Colonic mucosa (tissue), 4 donors: Measurements from ENCODE around the gene ZNF677. TPM values are rescaled to one million over a fixed set of nuclear protein-coding genes. Genes with fewer than 3 reads are reported as not detected.
"Not testable (repeated sequence)": the region's sequence is repeated elsewhere in the genome, so short reads cannot be mapped to it uniquely, and the experiment has no call there.

ENCODE experiments used
- DNase-seq: peaks from one replicate; pipeline ENCODE4 v3.0.0-alpha.2; 2020
- H3K27ac ChIP-seq: fragments of 200-600 bp; one replicate; pipeline ENCODE4 v1.8.0; 2021
- H3K27me3 ChIP-seq: fragments of 200-600 bp; one replicate; pipeline ENCODE4 v1.8.0; 2021
- H3K36me3 ChIP-seq: fragments of 200-600 bp; one replicate; pipeline ENCODE4 v1.8.0; 2021
- H3K4me1 ChIP-seq: fragments of 200-600 bp; one replicate; pipeline ENCODE4 v1.8.0; 2021; ENCODE audit warnings: mild to moderate bottlenecking
- H3K4me3 ChIP-seq: fragments of 200-600 bp; one replicate; pipeline ENCODE4 v1.8.0; 2021
- H3K9ac ChIP-seq, 2 donors: one replicate each; pipeline ENCODE4 v1.7.0; 2013; ENCODE audit warnings: control low read depth in 2 of 2, low read depth in 2 of 2, low read length in 2 of 2
- H3K9me3 ChIP-seq: fragments of 200-600 bp; one replicate; pipeline ENCODE4 v1.8.0; 2021
- intact Hi-C: fragments of 100-400 bp; cut with DNase I; formaldehyde crosslinking; loops from one replicate; pipeline ENCODE4 v1.14.1; 2022
- total RNA-seq, 2 donors: library from RNA; stranded (reverse); fragmentation: NEBNext Ultra II Directional in 1 of 2; extraction: Animal tissue kit (Norgen Biotek cat#: 25700) in 1 of 2; gene quantifications; one replicate each; pipeline ENCODE4 v1.2.1, GENCODE V29; 2021
- TF ChIP-seq, protein P1 (sequence below): fragments of 200-600 bp; IDR thresholded peaks from one replicate; pipeline ENCODE4 v1.8.0; 2022; ENCODE audit warnings: antibody characterized with exemption, mild to moderate bottlenecking
- donor health status: healthy.
- donor health status: DM: no; HTN: no; CAD: no.
- donor health status: DM: no; HTN: no; CAD: no.

Gene ZNF677
- total RNA-seq, 2 donors from 2014 or later, result 5.8 to 7.1 TPM

DNA sequence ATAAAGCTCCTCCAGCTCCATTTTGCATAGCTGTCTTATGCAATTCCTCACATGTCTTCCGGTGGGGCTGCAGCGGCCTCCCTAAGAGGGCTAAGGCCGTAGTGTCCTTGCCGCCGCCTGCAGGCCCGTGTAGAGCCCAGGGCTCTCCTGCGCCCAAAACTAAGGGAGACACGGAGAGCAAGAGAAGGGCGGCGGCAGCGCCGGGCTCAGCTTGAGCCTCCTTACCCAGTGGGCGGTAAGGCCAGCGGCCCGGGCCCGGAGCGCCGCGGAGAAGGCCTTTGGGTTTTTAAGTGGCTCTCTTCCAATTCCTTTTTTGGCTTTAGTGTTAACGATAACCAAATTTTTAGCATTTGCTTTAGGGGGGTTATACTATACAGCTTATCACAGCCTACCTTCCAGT, 30.1 kb downstream of the ZNF677 start:
- no peaks in the 10 kb centered on the region for H3K36me3 ChIP-seq
- no peaks in the 10 kb centered on the region for H3K4me1 ChIP-seq
- H3K27ac ChIP-seq, result no peak overlapping the region
- H3K27me3 ChIP-seq, result no peaks in the 10 kb centered on the region
- H3K9ac ChIP-seq, result no peak overlapping the region
- TF ChIP-seq, protein P1, sequence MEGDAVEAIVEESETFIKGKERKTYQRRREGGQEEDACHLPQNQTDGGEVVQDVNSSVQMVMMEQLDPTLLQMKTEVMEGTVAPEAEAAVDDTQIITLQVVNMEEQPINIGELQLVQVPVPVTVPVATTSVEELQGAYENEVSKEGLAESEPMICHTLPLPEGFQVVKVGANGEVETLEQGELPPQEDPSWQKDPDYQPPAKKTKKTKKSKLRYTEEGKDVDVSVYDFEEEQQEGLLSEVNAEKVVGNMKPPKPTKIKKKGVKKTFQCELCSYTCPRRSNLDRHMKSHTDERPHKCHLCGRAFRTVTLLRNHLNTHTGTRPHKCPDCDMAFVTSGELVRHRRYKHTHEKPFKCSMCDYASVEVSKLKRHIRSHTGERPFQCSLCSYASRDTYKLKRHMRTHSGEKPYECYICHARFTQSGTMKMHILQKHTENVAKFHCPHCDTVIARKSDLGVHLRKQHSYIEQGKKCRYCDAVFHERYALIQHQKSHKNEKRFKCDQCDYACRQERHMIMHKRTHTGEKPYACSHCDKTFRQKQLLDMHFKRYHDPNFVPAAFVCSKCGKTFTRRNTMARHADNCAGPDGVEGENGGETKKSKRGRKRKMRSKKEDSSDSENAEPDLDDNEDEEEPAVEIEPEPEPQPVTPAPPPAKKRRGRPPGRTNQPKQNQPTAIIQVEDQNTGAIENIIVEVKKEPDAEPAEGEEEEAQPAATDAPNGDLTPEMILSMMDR, result no peak
- no peak for DNase-seq
- H3K4me3 ChIP-seq, result no peak overlapping the region
- H3K9me3 ChIP-seq, result no peaks in the 10 kb centered on the region
- intact Hi-C loops, result no loop called here

DNA sequence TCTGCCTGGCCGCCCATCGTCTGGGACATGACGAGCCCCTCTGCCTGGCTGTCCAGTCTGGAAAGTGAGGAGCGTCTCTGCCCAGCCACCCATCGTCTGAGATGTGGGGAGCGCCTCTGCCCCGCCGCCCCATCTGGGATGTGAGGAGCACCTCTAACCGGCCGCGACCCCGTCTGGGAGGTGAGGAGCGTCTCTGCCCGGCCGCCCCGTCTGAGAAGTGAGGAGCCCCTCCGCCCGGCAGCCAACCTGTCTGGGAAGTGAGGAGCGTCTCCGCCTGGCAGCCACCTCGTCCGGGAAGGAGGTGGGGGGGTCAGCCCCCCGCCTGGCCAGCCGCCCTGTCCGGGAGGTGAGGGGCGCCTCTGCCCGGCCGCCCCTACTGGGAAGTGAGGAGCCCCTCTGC, 32.0 kb downstream of the ZNF677 start:
- DNase-seq, H3K9ac ChIP-seq, H3K9me3 ChIP-seq, H3K27me3 ChIP-seq, H3K4me3 ChIP-seq, intact Hi-C loops, H3K27ac ChIP-seq, H3K4me1 ChIP-seq, H3K36me3 ChIP-seq: not testable (repeated sequence)

DNA sequence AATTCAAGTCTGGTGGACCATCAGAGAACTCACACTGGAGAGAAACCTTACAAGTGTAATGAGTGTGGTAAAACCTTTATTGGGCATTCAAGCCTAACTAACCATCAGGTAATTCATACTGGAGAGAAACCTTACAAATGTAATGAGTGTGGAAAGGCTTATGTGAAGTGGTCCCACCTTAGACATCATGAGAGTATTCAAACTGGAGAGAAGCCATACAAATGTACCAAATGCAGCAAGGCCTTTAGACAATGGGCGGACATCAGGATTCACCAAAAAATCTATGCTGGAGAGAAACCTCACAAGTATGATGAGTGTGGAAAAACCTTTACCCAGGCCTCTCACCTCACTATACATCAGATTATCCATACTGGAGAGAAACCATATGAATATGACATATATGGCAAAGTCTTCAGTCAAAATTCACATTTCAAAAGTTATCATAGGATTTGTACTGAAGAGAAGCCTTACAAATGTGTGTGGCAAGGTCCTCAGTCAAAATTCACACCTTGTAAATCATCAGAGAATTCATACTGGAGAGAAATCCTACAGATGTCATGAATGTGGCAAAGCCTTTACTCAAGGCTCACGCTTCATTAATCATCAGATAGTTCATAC, 41.9 kb downstream of the ZNF677 start:
- DNase-seq, result no peak
- Histone ChIP-seq H3K4me1 (no peaks in the 10 kb centered on the region), H3K9me3 (peaks cover 25% of the 10 kb centered on the region), H3K27ac (no peak overlapping the region), H3K4me3 (no peak overlapping the region), H3K9ac (no peak overlapping the region), H3K36me3 (peaks cover 6% of the 10 kb centered on the region), H3K27me3 (no peaks in the 10 kb centered on the region)
- TF ChIP-seq, protein P1, result no peak
- intact Hi-C loops, result no loop called here

DNA sequence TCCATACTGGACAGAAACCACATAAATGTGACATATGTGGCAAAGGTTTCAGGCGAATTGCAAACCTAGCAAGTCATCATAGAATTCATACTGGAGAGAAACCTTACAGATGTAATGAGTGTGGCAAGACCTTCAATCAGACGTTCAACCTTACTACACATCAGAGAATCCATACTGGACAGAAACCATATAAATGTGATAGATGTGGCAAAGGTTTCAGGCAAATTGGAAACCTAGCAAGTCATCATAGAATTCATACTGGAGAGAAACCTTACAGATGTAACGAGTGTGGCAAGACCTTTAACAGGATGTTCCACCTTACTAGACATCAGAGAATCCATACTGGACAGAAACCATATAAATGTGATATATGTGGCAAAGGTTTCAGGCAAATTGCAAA, 43.1 kb downstream of the ZNF677 start:
- H3K36me3 ChIP-seq, H3K4me3 ChIP-seq, H3K4me1 ChIP-seq, intact Hi-C loops, H3K27me3 ChIP-seq, H3K27ac ChIP-seq, DNase-seq, H3K9ac ChIP-seq: not testable (repeated sequence)
- H3K9me3 ChIP-seq, result peaks cover 25% of the 10 kb centered on the region

DNA sequence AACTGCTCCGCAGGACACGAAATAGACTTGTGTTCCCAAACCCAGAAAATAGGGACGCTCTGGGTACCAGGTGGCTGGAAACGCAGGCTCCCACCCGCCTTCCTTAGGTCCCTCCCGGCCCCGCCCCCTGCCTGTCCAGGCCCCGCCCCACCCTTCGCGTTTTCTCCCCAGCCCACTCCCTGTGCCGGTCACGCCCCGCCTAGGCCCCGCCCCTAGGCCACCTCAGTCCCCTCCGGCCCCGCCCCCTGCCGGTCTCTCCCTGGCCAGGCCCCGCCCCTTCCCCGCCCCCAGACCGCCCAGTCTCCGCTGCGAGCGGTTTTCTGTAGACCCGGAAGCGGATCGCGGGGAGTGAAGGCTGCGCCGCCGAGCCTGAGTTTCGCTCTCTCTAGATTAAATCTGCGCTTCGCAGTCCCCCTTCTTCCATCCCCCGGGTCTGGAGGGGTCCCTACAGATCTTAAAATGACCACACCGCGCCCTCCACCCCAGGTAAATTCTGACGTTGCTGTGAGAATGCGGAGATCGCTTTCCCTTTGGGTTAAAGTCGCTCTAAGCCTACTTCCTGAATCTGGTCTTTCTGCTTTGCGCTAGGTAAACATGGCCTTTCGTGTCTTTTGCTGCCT, 57.8 kb downstream of the ZNF677 start:
- H3K9ac ChIP-seq, result peak overlapping the region; percentile 26 to 73
- peak overlapping the region; percentile 85 for H3K27ac ChIP-seq
- intact Hi-C loops, result loop anchor here (10.0 kb wide), 3 partner anchors 138 to 548 kb away; partner anchors contain the start of gene ZNF845
- peak; percentile 98 for DNase-seq
- no peaks in the 10 kb centered on the region for H3K27me3 ChIP-seq
- H3K36me3 ChIP-seq, result no peaks in the 10 kb centered on the region
- peak overlapping the region; percentile 68 for H3K4me3 ChIP-seq
- H3K9me3 ChIP-seq, result no peaks in the 10 kb centered on the region
- TF ChIP-seq, protein P1, result no peak
- no peaks in the 10 kb centered on the region for H3K4me1 ChIP-seq

DNA sequence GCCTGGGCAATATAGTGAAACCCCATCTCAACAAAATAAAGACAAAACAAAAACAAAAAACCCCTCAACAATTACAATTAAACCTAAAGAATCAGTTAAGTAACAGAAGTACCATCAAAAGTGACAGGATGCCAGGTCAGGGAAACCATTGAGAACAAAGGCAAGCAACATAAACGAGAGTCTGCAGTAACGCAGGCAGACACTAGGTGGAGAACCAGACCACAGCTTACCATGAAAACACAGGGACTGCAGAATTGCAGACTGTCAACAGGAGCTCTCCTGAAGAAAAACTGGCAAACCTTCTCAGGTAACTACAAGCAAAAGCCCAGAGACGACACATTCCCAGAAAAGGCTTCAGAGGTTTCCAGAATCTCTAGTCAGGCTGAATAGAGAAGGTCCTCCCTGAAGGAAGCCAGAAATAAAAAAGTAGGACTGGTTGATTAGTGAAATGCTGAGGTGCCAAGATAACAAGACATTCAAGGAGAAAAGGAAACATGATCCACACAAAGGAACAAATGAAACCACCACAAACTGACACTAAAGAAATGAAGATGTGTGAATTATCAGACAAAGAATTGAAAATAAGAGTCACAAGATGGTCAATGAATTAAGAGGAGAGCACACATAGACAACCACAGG, 59.3 kb downstream of the ZNF677 start:
- TF ChIP-seq, protein P1, result peak; percentile 80
- Histone ChIP-seq H3K36me3 (no peaks in the 10 kb centered on the region), H3K9me3 (no peaks in the 10 kb centered on the region), H3K4me1 (no peaks in the 10 kb centered on the region), H3K27me3 (no peaks in the 10 kb centered on the region), H3K9ac (no peak overlapping the region), H3K4me3 (no peak overlapping the region), H3K27ac (no peak overlapping the region)
- DNase-seq, result peak; percentile 84
- intact Hi-C loops, result loop anchor here (10.0 kb wide), 3 partner anchors 139 to 549 kb away; partner anchors contain the start of gene ZNF845
